Measurements from ENCODE around the gene GALNT5. TPM values are rescaled to one million over a fixed set of nuclear protein-coding genes. Genes with fewer than 3 reads are reported as not detected.

The GALNT5 gene
- total and polyA plus RNA-seq, 10 of the 15 experiments (the other 5 are each of a cell fraction or from before 2014, with no cell fraction given): under 0.01 to 0.25 (median 0.03) TPM; not detected in 4

DNA sequence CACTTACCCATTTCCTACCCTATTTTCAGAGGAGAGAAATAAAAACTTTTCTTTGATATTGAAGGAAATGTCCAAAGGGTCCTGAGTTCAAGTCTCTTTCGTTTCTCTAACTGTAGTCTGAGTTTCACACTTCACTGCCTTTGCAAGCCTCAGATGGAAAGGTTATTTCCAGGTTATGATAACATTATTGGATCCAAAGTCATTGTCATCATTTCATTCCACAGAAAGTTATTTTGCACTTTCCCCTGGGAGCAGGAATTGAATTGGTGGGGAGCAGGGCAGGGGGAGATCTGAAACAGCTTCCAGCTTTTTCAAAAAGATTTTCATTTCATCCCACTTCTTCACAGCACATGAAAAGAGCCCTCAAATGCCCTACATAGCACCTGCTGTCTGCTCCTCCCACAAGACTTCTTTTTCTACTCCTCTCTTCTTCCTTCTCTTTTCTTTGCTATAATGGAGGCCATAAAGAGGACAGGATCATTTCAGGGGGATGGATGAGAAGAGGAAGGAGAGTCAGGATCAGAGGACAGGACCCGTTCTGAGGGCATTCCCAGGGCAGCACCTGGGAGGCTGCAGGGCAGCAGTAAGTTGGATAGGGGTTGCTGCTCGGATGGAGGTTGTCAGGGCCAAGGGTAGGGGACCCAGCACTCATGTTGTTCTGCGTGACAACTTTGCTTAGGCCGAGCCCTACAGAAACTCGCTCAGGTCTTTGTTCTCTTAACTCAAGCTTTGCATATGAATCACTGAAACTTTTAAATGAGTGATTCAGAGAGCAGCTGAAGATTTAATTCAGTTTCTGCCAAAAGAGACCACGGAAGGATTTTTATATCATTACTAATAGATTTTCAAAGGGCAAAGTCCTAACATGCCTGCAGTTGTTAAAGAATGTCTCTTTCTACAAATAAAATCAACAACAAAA lies 11.4 kb upstream of the GALNT5 start (continued):
- TF ChIP-seq ETV6 (conservative IDR thresholded peaks at IDR 0.05 in 1 of 2, IDR thresholded peaks at IDR 0.05 in 1 of 2; ENCODE audit: borderline replicate concordance in 1 of 2, low read depth in 1 of 2) (peak in 1 of 2 experiments; percentile 30; a peak in 1 of 4 replicates), SUZ12 (IDR thresholded peaks at IDR 0.05; ENCODE audit: unreplicated experiment) (no peak), DPF2 (IDR thresholded peaks at IDR 0.05) (peak; percentile 75), ATF7 (IDR thresholded peaks at IDR 0.05; ENCODE audit: low read depth) (no peak), CBX5 (IDR thresholded peaks at IDR 0.05; ENCODE audit: low read depth) (0 out of 2 replicates have a peak, but pooled peaks have one; percentile 12), TCF7 (IDR thresholded peaks at IDR 0.05; ENCODE audit: borderline replicate concordance) (peak; percentile 95), BRCA1 (IDR thresholded peaks at IDR 0.05; ENCODE audit: low read depth, low read length) (no peak), TCF3 (IDR thresholded peaks at IDR 0.05; ENCODE audit: borderline replicate concordance, insufficient read depth, low read depth, low read length) (0 out of 2 replicates have a peak, but pooled peaks have one; percentile 74), EP300 (IDR thresholded peaks at IDR 0.05; ENCODE audit: borderline replicate concordance in 1 of 2, control insufficient read depth in 1 of 2, low read depth in 2 of 2, low read length in 2 of 2) (peak; percentile 80 to 83), GABPA (IDR thresholded peaks at IDR 0.05; ENCODE audit: low read depth) (0 out of 2 replicates have a peak, but pooled peaks have one; percentile 41), POLR2AphosphoS2 (IDR thresholded peaks at IDR 0.05; ENCODE audit: low read depth, low read length) (no peak), SUPT20H (IDR thresholded peaks at IDR 0.05; ENCODE audit: borderline replicate concordance, control insufficient read depth, low read depth, low read length) (no peak), ZBED1 (IDR thresholded peaks at IDR 0.05; ENCODE audit: borderline replicate concordance) (peak; percentile 57; the same call in 1 of the 2 replicates), POU2F2 (IDR thresholded peaks at IDR 0.05; ENCODE audit: borderline replicate concordance, low read depth, low read length) (peak; percentile 70; the same call in 2 of the 3 replicates), CHD2 (IDR thresholded peaks at IDR 0.05; ENCODE audit: borderline replicate concordance, low read depth, low read length) (peak; percentile 37; the same call in 1 of the 2 replicates), SIX5 (IDR thresholded peaks at IDR 0.05; ENCODE audit: low read depth, low read length, severe bottlenecking) (no peak)
- TF ChIP-seq, protein P1, sequence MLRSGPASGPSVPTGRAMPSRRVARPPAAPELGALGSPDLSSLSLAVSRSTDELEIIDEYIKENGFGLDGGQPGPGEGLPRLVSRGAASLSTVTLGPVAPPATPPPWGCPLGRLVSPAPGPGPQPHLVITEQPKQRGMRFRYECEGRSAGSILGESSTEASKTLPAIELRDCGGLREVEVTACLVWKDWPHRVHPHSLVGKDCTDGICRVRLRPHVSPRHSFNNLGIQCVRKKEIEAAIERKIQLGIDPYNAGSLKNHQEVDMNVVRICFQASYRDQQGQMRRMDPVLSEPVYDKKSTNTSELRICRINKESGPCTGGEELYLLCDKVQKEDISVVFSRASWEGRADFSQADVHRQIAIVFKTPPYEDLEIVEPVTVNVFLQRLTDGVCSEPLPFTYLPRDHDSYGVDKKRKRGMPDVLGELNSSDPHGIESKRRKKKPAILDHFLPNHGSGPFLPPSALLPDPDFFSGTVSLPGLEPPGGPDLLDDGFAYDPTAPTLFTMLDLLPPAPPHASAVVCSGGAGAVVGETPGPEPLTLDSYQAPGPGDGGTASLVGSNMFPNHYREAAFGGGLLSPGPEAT (IDR thresholded peaks at IDR 0.05; ENCODE audit: low read depth): no peak
- TF ChIP-seq, protein P2, sequence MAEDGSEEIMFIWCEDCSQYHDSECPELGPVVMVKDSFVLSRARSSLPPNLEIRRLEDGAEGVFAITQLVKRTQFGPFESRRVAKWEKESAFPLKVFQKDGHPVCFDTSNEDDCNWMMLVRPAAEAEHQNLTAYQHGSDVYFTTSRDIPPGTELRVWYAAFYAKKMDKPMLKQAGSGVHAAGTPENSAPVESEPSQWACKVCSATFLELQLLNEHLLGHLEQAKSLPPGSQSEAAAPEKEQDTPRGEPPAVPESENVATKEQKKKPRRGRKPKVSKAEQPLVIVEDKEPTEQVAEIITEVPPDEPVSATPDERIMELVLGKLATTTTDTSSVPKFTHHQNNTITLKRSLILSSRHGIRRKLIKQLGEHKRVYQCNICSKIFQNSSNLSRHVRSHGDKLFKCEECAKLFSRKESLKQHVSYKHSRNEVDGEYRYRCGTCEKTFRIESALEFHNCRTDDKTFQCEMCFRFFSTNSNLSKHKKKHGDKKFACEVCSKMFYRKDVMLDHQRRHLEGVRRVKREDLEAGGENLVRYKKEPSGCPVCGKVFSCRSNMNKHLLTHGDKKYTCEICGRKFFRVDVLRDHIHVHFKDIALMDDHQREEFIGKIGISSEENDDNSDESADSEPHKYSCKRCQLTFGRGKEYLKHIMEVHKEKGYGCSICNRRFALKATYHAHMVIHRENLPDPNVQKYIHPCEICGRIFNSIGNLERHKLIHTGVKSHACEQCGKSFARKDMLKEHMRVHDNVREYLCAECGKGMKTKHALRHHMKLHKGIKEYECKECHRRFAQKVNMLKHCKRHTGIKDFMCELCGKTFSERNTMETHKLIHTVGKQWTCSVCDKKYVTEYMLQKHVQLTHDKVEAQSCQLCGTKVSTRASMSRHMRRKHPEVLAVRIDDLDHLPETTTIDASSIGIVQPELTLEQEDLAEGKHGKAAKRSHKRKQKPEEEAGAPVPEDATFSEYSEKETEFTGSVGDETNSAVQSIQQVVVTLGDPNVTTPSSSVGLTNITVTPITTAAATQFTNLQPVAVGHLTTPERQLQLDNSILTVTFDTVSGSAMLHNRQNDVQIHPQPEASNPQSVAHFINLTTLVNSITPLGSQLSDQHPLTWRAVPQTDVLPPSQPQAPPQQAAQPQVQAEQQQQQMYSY (CRISPR knock-in tag; IDR thresholded peaks at IDR 0.05): no peak
- TF ChIP-seq, protein P3, sequence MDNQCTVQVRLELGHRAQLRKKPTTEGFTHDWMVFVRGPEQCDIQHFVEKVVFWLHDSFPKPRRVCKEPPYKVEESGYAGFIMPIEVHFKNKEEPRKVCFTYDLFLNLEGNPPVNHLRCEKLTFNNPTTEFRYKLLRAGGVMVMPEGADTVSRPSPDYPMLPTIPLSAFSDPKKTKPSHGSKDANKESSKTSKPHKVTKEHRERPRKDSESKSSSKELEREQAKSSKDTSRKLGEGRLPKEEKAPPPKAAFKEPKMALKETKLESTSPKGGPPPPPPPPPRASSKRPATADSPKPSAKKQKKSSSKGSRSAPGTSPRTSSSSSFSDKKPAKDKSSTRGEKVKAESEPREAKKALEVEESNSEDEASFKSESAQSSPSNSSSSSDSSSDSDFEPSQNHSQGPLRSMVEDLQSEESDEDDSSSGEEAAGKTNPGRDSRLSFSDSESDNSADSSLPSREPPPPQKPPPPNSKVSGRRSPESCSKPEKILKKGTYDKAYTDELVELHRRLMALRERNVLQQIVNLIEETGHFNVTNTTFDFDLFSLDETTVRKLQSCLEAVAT (IDR thresholded peaks at IDR 0.05): no peak
- TF ChIP-seq, protein P4, sequence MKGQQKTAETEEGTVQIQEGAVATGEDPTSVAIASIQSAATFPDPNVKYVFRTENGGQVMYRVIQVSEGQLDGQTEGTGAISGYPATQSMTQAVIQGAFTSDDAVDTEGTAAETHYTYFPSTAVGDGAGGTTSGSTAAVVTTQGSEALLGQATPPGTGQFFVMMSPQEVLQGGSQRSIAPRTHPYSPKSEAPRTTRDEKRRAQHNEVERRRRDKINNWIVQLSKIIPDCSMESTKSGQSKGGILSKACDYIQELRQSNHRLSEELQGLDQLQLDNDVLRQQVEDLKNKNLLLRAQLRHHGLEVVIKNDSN (IDR thresholded peaks at IDR 0.05; ENCODE audit: borderline replicate concordance, extremely low read length, insufficient read depth, low read depth, low read length): no peak

Data from GM12878 (cell line).